Tibial nerve (tissue), 4 donors: ENCODE measurements around the gene CYP3A5. TPM values are rescaled to one million over a fixed set of nuclear protein-coding genes. Genes with fewer than 3 reads are reported as not detected.
A peak's percentile ranks its signal among the peaks of the same experiment; 100 is the strongest.
"Not testable (repeated sequence)": the region's sequence is repeated elsewhere in the genome, so short reads cannot be mapped to it uniquely, and the experiment has no call there.

Experiments
- DNase-seq, 2 donors: peaks; one replicate each; pipeline ENCODE4 v3.0.0-alpha.2; 2019; ENCODE audit warnings: low spot score in 2 of 2
- H3K27ac ChIP-seq, 4 donors: fragments of 200-600 bp; sonication (generic) in 3 of 4; one replicate each; pipeline ENCODE4 v1.5.1; 2017 to 2019; ENCODE audit warnings: mild to moderate bottlenecking in 1 of 4
- H3K27me3 ChIP-seq, 2 donors: fragments of 200-600 bp; sonication (generic) in 1 of 2; one replicate each; pipeline versions ENCODE4 v1.5.1 to v1.6.0; 2017 to 2019
- H3K36me3 ChIP-seq, 3 donors: fragments of 200-600 bp; sonication (generic); one replicate each; pipeline ENCODE4 v1.5.1; 2018 to 2019
- H3K4me1 ChIP-seq, 4 donors: fragments of 200-600 bp; sonication (generic) in 3 of 4; one replicate each; pipeline ENCODE4 v1.5.1; 2017 to 2019
- H3K4me3 ChIP-seq, 4 donors: fragments of 200-600 bp; sonication (generic) in 3 of 4; one replicate each; pipeline ENCODE4 v1.5.1; 2017 to 2019; ENCODE audit warnings: mild to moderate bottlenecking in 1 of 4, moderate library complexity in 1 of 4
- H3K9me3 ChIP-seq, 4 donors: fragments of 200-600 bp; sonication (generic) in 3 of 4; one replicate each; pipeline ENCODE4 v1.5.1; 2017 to 2019
- CTCF ChIP-seq, 5 experiments: fragments of 200-600 bp in 3 of 5; fragments of 450-650 bp in 2 of 5; sonication (generic) in 3 of 5; IDR thresholded peaks; one replicate each; pipeline ENCODE4 v1.5.1; 2016 to 2019; ENCODE audit warnings: antibody characterized with exemption in 5 of 5, mild to moderate bottlenecking in 3 of 5, moderate library complexity in 2 of 5
- EP300 ChIP-seq, 2 donors: sonication (generic); formaldehyde crosslinking; IDR thresholded peaks; one replicate each; pipeline ENCODE4 v1.6.1; 2017; ENCODE audit warnings: antibody characterized with exemption in 2 of 2, mild to moderate bottlenecking in 1 of 2
- POLR2A ChIP-seq, 2 donors: fragments of 450-650 bp; IDR thresholded peaks; one replicate each; pipeline ENCODE4 v1.6.1; 2017; ENCODE audit warnings: antibody characterized with exemption in 2 of 2, mild to moderate bottlenecking in 2 of 2, moderate library complexity in 2 of 2
- WGBS, 2 donors: methylation state at CpG; one replicate each; pipeline ENCODE4 v1.1.5; 2018; 5-methylcytosine and 5-hydroxymethylcytosine counted together
- total RNA-seq, 4 donors: library from RNA; depleted of rRNA; stranded (reverse); fragments of >200 nt; gene quantifications; one replicate each; pipeline ENCODE4 v1.1.0, GENCODE V29; 2016

CYP3A5 gene
- total RNA-seq, 4 donors from 2014 or later, result 2.4 to 42.9 (median 10.7) TPM

- Histone ChIP-seq H3K4me3 (no peak overlapping the region), H3K36me3 (peaks cover 0 to 54% (median 0%) of the 10 kb centered on the region in 3 donors), H3K9me3 (peaks cover 0 to 6% (median 1%) of the 10 kb centered on the region in 4 donors), H3K27me3 (no peaks in the 10 kb centered on the region), H3K27ac (no peak overlapping the region), H3K4me1 (no peaks in the 10 kb centered on the region)
- 93 to 94% methylated on average over 1 of the region's 1 CpG for WGBS, 2 donors
- no peak for TF ChIP-seq EP300 (IDR thresholded peaks at IDR 0.05)
- TF ChIP-seq CTCF (IDR thresholded peaks at IDR 0.05), result no peak
- no peak for TF ChIP-seq POLR2A (IDR thresholded peaks at IDR 0.05)
- no peak for DNase-seq
Observed at GRCh38 chr7:99642027-99642426, 37.8 kb downstream of the CYP3A5 start.

GRCh38 chr7:99639267-99639666 lies 40.5 kb downstream of the CYP3A5 start:
- no peak overlapping the region for H3K27ac ChIP-seq
- DNase-seq, result no peak
- H3K4me3 ChIP-seq, result no peak overlapping the region
- H3K27me3 ChIP-seq, result no peaks in the 10 kb centered on the region
- TF ChIP-seq CTCF (IDR thresholded peaks at IDR 0.05) (no peak), EP300 (IDR thresholded peaks at IDR 0.05) (no peak), POLR2A (IDR thresholded peaks at IDR 0.05) (no peak)
- no peaks in the 10 kb centered on the region for H3K4me1 ChIP-seq
- H3K9me3 ChIP-seq, result no peaks in the 10 kb centered on the region
- H3K36me3 ChIP-seq, result peaks cover 0 to 42% (median 0%) of the 10 kb centered on the region in 3 donors

GRCh38 chr7:99638731-99639130 lies 41.1 kb downstream of the CYP3A5 start:
- Histone ChIP-seq H3K9me3 (no peaks in the 10 kb centered on the region), H3K36me3 (peaks cover 0 to 42% (median 0%) of the 10 kb centered on the region in 3 donors), H3K27ac (no peak overlapping the region), H3K27me3 (no peaks in the 10 kb centered on the region), H3K4me1 (no peaks in the 10 kb centered on the region), H3K4me3 (no peak overlapping the region)
- 95% methylated on average over 23 of the region's 23 CpGs for WGBS, 2 donors
- TF ChIP-seq POLR2A (IDR thresholded peaks at IDR 0.05) (no peak), CTCF (IDR thresholded peaks at IDR 0.05) (no peak), EP300 (IDR thresholded peaks at IDR 0.05) (no peak)
- DNase-seq, result no peak

GRCh38 chr7:99637414-99637813 lies 42.4 kb downstream of the CYP3A5 start:
- WGBS, 2 donors, result 74 to 75% methylated on average over 2 of the region's 2 CpGs
- DNase-seq, result not testable (repeated sequence)

GRCh38 chr7:99631295-99632109 lies 48.3 kb downstream of the CYP3A5 start:
- Histone ChIP-seq H3K27me3 (no peaks in the 10 kb centered on the region), H3K4me1 (no peaks in the 10 kb centered on the region), H3K27ac (peak overlapping the region in 2 of 4 donors; percentile 17 to 50), H3K36me3 (peaks cover 0 to 84% (median 14%) of the 10 kb centered on the region in 3 donors), H3K9me3 (no peaks in the 10 kb centered on the region), H3K4me3 (no peak overlapping the region)
- 35% methylated on average over 9 of the region's 9 CpGs for WGBS, 2 donors
- no peak for DNase-seq
- TF ChIP-seq CTCF (IDR thresholded peaks at IDR 0.05) (peak in 4 of 5 experiments; percentile 8 to 32 (median 12)), POLR2A (IDR thresholded peaks at IDR 0.05) (no peak)

More at GRCh38 chr7:99637414-99637813, 42.4 kb downstream of the CYP3A5 start:
- not testable (repeated sequence) for H3K4me1 ChIP-seq, H3K27ac ChIP-seq, H3K9me3 ChIP-seq, H3K27me3 ChIP-seq, H3K4me3 ChIP-seq
- peaks cover 0 to 47% (median 6%) of the 10 kb centered on the region in 3 donors for H3K36me3 ChIP-seq
